Measurements from ENCODE around the gene SLC38A1.

DNA sequence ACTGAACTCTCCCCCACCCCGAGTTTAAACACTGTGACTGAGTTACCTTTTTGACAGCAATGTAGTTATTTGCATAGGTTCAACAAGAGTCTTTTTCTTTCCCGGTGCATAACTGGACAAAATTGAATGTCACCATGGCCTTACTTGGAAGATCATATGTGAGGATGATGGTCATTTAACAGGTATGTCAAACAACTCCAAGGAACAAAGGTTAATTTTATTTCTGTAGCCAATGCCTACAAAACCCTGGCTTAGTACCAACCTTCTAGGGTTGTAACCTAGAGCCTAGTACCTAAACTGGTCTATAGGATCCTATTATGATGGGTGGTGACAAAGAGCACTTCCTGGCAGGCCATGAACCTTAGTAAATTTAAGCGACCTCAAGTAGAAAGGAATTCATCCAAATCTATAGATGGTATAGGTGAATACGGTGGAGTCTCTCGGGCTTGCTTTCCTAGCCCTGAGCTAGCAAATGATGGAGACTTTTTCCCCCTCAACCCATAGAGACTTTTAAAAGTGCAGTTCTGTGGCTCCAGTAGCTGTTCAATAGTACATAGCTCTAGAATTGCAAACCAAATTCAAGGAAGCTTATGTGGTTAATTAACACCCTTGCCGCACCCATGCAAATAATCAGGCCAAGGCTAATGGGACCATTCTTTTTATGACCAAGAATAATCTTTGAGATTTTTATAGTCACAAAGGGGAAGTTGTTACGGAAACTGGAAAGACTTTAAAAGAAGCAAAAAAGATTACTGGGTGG, 89.0 kb downstream of the SLC38A1 start:
- TF ChIP-seq POLR2A (IDR thresholded peaks at IDR 0.05), result no peak
- TF ChIP-seq, protein P1, sequence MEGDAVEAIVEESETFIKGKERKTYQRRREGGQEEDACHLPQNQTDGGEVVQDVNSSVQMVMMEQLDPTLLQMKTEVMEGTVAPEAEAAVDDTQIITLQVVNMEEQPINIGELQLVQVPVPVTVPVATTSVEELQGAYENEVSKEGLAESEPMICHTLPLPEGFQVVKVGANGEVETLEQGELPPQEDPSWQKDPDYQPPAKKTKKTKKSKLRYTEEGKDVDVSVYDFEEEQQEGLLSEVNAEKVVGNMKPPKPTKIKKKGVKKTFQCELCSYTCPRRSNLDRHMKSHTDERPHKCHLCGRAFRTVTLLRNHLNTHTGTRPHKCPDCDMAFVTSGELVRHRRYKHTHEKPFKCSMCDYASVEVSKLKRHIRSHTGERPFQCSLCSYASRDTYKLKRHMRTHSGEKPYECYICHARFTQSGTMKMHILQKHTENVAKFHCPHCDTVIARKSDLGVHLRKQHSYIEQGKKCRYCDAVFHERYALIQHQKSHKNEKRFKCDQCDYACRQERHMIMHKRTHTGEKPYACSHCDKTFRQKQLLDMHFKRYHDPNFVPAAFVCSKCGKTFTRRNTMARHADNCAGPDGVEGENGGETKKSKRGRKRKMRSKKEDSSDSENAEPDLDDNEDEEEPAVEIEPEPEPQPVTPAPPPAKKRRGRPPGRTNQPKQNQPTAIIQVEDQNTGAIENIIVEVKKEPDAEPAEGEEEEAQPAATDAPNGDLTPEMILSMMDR (IDR thresholded peaks at IDR 0.05 in 8 of 11, conservative IDR thresholded peaks at IDR 0.05 in 3 of 11), result no peak
